ENCODE results near the gene DOK7. TPM values are rescaled to one million over a fixed set of nuclear protein-coding genes. Genes with fewer than 3 reads are reported as not detected.

The DOK7 gene
- polyA plus RNA-seq, 1 experiment: not detected

GRCh38 chr4:3493720-3494461 lies 30.8 kb downstream of the DOK7 start:
- ChIA-PET POLR2A (no interaction called here), CTCF (interaction anchor here (1.3 kb wide), 1 partner anchor 13 kb away, joined by 5 read pairs; no protein-coding TSS in a partner anchor)
- no peak for TF ChIP-seq CTCF (IDR thresholded peaks at IDR 0.05; ENCODE audit: insufficient read depth, low read depth, low read length)
- Histone ChIP-seq H3K4me3 (ENCODE audit: low read depth, low read length) (no peak overlapping the region), H3K27me3 (ENCODE audit: control insufficient read depth, insufficient read depth, low read length) (peaks cover 2% of the 10 kb centered on the region), H3K36me3 (ENCODE audit: control insufficient read depth, insufficient read depth, low read length) (no peaks in the 10 kb centered on the region)
- no peak for DNase-seq (ENCODE audit: low read depth)

DNA sequence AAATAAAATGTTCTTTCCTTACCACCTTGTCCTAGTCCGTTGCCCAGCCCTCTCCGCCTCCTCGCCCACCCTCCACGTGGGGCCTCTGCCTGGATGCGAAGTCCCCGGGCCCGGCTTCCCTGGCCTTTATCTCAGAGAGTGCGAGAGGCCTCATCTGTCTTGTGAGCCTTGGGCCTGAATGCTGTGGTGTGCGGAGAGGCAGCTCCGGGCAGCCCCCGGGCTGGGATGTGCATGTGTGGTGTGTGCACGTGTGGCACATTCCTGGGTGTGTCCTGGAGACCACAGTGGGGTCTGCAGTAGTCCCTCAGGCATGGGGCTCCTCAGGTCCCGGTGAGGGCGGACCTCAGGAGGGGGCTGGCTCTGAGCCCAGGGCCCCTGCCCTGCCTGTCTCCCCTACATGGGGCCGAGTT lies 31.4 kb downstream of the DOK7 start:
- no peak for DNase-seq (ENCODE audit: low read depth)
- POLR2A ChIA-PET: no interaction called here
- CTCF ChIA-PET: interaction anchor here (1.3 kb wide), 1 partner anchor 14 kb away, joined by 5 read pairs; no protein-coding TSS in a partner anchor

GRCh38 chr4:3495204-3495975 lies 32.3 kb downstream of the DOK7 start:
- POLR2A ChIA-PET: no interaction called here
- Histone ChIP-seq H3K27me3 (ENCODE audit: control insufficient read depth, insufficient read depth, low read length) (peaks cover 2% of the 10 kb centered on the region), H3K36me3 (ENCODE audit: control insufficient read depth, insufficient read depth, low read length) (no peaks in the 10 kb centered on the region; the same call in 1 of the 2 replicates), H3K4me3 (ENCODE audit: low read depth, low read length) (no peak overlapping the region)
- no peak for TF ChIP-seq CTCF (IDR thresholded peaks at IDR 0.05; ENCODE audit: insufficient read depth, low read depth, low read length)
- DNase-seq (ENCODE audit: low read depth): no peak
- CTCF ChIA-PET: interaction anchor here (1.5 kb wide), 1 partner anchor 15 kb away, joined by 9 read pairs; no protein-coding TSS in a partner anchor

More for the DNA sequence above, 31.4 kb downstream of the DOK7 start:
- TF ChIP-seq CTCF (IDR thresholded peaks at IDR 0.05; ENCODE audit: insufficient read depth, low read depth, low read length): no peak
- Histone ChIP-seq H3K4me3 (ENCODE audit: low read depth, low read length) (no peak overlapping the region), H3K36me3 (ENCODE audit: control insufficient read depth, insufficient read depth, low read length) (no peaks in the 10 kb centered on the region), H3K27me3 (ENCODE audit: control insufficient read depth, insufficient read depth, low read length) (peaks cover 2% of the 10 kb centered on the region)

DNA sequence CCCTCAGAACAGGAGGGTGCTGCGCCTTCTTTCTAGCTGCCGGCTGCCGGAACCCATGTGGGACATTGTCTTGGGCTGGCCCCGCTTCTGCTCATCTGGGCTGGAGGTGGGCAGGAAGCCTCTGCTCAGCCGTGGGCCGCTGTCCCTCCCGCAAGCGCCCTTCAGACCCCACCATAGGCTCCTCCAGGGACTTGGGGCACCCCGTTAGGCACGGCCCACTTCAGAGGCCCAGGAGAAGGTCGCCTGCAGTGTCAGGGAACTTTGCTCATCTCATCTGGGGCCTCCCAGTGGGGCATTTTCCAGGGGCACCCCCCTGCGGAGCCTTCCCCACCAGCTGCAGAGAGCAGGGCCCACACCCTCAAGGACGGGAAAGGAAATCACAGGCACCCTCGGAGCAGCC lies 32.9 kb downstream of the DOK7 start:
- no peak for DNase-seq (ENCODE audit: low read depth)
- peaks cover 2% of the 10 kb centered on the region for H3K27me3 ChIP-seq (ENCODE audit: control insufficient read depth, insufficient read depth, low read length)
- ChIA-PET POLR2A (no interaction called here), CTCF (interaction anchor here (1.5 kb wide), 1 partner anchor 15 kb away, joined by 9 read pairs; no protein-coding TSS in a partner anchor)
- no peaks in the 10 kb centered on the region; the same call in 1 of the 2 replicates for H3K36me3 ChIP-seq (ENCODE audit: control insufficient read depth, insufficient read depth, low read length)
- H3K4me3 ChIP-seq (ENCODE audit: low read depth, low read length): no peak overlapping the region
- no peak for TF ChIP-seq CTCF (IDR thresholded peaks at IDR 0.05; ENCODE audit: insufficient read depth, low read depth, low read length)

DNA sequence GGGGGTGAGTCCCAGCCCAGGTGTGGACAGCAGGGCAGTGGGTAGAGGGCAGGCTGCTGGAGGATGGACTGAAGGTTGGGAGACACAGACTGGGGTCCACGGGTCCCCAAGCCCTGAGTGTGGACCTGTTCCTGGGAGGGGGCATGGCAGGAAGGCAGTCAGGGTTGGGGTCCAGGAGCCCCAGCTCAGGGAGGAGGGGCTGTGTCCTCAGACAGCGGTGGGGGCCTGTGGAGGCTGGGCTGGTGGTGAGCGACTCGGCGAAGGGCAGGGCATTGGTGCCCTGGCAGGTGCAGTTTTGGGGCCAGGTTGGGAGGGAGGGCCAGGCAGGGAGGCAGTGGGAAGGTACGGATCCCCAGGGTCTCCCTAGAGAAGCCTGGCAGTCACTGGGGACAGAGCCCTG lies 34.0 kb downstream of the DOK7 start:
- no peak for DNase-seq (ENCODE audit: low read depth)
- H3K4me3 ChIP-seq (ENCODE audit: low read depth, low read length): no peak overlapping the region
- no peaks in the 10 kb centered on the region; the same call in 1 of the 2 replicates for H3K36me3 ChIP-seq (ENCODE audit: control insufficient read depth, insufficient read depth, low read length)
- POLR2A ChIA-PET: no interaction called here
- CTCF ChIA-PET: no interaction called here
- no peaks in the 10 kb centered on the region; the same call in none of the 2 replicates for H3K27me3 ChIP-seq (ENCODE audit: control insufficient read depth, insufficient read depth, low read length)
- no peak for TF ChIP-seq CTCF (IDR thresholded peaks at IDR 0.05; ENCODE audit: insufficient read depth, low read depth, low read length)

All from BJ (cell line).